Activated naive CD8-positive, alpha-beta T cell treated with anti-CD3 and anti-CD28 coated beads, Interleukin-2, amount 10 ng/mL, durations not matched to agents 7 days and 5 days (primary cell): ENCODE measurements around the gene CPSF6. TPM values are rescaled to one million over a fixed set of nuclear protein-coding genes. Genes with fewer than 3 reads are reported as not detected.
"Not testable (repeated sequence)": the region's sequence is repeated elsewhere in the genome, so short reads cannot be mapped to it uniquely, and the experiment has no call there.

Source experiments
- ATAC-seq: fragments of 150-1000 bp; cut with Tn5 transposase; one replicate; pipeline ENCODE4 v1.10.0; 2021; ENCODE audit warnings: low read depth, moderate library complexity
- POLR2A ChIA-PET: fragments of 350-600 bp; sonication (Branson Sonifier 250); formaldehyde crosslinking; loops from one replicate; lab custom pipeline; 2021; ENCODE audit warnings: antibody characterized with exemption; lab: Charles Lee
- DNase-seq: peaks from one replicate; pipeline ENCODE4 v3.0.0; 2021
- H3K27ac Mint-ChIP-seq: one replicate; pipeline ENCODE4 v1.8.0; 2022; ENCODE audit warnings: mild to moderate bottlenecking, mixed read lengths
- H3K27me3 Mint-ChIP-seq: one replicate; pipeline ENCODE4 v1.8.0; 2022; ENCODE audit warnings: mild to moderate bottlenecking, moderate library complexity, mixed read lengths
- H3K36me3 Mint-ChIP-seq: one replicate; pipeline ENCODE4 v1.8.0; 2021; ENCODE audit warnings: mild to moderate bottlenecking, mixed read lengths
- H3K4me1 Mint-ChIP-seq: one replicate; pipeline ENCODE4 v1.8.0; 2021; ENCODE audit warnings: mixed read lengths
- H3K4me3 Mint-ChIP-seq: one replicate; pipeline ENCODE4 v1.8.0; 2022; ENCODE audit warnings: mild to moderate bottlenecking, moderate library complexity, mixed read lengths
- H3K9me3 Mint-ChIP-seq: one replicate; pipeline ENCODE4 v1.8.0; 2021; ENCODE audit warnings: mixed read lengths
- total RNA-seq, 2 experiments: library from RNA; stranded (reverse); gene quantifications; one replicate each; pipeline ENCODE4 v1.2.3, GENCODE V29; 2021

Gene CPSF6, protein sequence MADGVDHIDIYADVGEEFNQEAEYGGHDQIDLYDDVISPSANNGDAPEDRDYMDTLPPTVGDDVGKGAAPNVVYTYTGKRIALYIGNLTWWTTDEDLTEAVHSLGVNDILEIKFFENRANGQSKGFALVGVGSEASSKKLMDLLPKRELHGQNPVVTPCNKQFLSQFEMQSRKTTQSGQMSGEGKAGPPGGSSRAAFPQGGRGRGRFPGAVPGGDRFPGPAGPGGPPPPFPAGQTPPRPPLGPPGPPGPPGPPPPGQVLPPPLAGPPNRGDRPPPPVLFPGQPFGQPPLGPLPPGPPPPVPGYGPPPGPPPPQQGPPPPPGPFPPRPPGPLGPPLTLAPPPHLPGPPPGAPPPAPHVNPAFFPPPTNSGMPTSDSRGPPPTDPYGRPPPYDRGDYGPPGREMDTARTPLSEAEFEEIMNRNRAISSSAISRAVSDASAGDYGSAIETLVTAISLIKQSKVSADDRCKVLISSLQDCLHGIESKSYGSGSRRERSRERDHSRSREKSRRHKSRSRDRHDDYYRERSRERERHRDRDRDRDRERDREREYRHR
- 100 to 1,000 TPM; 104 to 107 TPM for total RNA-seq

GRCh38 chr12:69239352-69239921, at the start of gene CPSF6:
Gene CPSF6 (plus strand): TSS chr12:69239569. CDS start chr12:69239647, 78 bp downstream.
- DNase-seq = peak; percentile 98
- Mint-ChIP-seq H3K9me3 (no peaks in the 10 kb centered on the region), H3K36me3 (peaks cover 4% of the 10 kb centered on the region), H3K4me1 (peaks cover 39% of the 10 kb centered on the region), H3K27ac (peak within 1 kb of the TSS; percentile 99), H3K4me3 (peak within 1 kb of the TSS; percentile 97), H3K27me3 (no peaks in the 10 kb centered on the region)
- POLR2A ChIA-PET = interaction anchor here (0.7 to 2.7 kb wide), 9 partner anchors 14 to 370 kb away, joined by 3 to 14 read pairs (median 3); no protein-coding TSS in a partner anchor
- peak; percentile 91 for ATAC-seq

DNA sequence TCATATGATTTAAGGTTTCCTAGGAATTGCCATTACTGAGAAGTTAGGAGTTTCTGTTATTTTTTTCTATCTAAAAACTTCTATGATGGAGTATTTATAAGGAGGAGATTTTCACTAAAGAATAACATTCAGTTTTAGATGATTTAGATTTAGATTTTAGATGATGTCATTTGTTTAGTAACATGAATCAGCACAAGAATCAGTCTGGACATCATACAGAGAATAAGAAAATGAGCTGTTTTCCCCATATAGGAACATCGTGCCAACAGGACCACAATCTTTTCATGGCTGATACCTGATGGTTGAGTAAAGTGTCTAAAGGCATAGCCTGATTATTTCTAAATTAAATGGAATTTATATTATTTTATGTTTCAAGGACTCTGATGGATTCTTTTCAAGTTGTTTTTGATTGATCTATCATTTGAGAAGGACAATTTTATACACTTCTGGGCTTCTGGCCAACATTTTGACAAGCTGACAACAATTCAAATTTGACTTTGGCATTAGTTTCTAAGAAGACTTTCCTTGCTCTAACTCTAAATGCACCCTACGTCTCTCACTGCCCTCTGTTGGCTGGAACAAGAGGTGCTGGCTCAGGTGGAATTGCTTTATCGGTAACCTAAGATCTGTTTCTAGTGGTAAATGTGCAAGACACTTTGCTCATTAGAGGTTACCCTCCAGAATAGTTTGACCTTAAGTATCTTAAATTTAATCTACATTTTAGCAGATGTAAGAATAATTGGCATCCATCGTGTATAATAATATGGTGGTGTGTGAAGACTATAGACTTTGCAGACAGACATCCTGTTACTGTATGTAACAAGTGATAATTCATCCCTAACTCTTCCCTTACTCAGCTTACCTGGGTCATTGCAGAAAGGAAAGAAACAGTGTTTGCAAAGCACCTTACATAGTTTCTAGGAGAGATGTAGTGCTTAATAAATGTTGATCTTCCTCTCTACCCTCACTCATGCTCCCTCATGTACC, 42.8 kb upstream of the CPSF6 start:
- DNase-seq = no peak
- peaks cover 24% of the 10 kb centered on the region for H3K9me3 Mint-ChIP-seq
- H3K4me1 Mint-ChIP-seq = no peaks in the 10 kb centered on the region
- no peak overlapping the region for H3K27ac Mint-ChIP-seq
- no peak overlapping the region for H3K4me3 Mint-ChIP-seq
- no peak for ATAC-seq
- H3K27me3 Mint-ChIP-seq = peaks cover 2% of the 10 kb centered on the region
- H3K36me3 Mint-ChIP-seq = peaks cover 2% of the 10 kb centered on the region
- POLR2A ChIA-PET = no interaction called here

- H3K4me1 Mint-ChIP-seq, H3K27me3 Mint-ChIP-seq, H3K36me3 Mint-ChIP-seq, POLR2A ChIA-PET, ATAC-seq, H3K4me3 Mint-ChIP-seq, DNase-seq, H3K27ac Mint-ChIP-seq: not testable (repeated sequence)
- peaks cover 21% of the 10 kb centered on the region for H3K9me3 Mint-ChIP-seq
Observed at GRCh38 chr12:69199976-69200375, 39.4 kb upstream of the CPSF6 start.

GRCh38 chr12:69204191-69204590, 35.2 kb upstream of the CPSF6 start:
- ATAC-seq (no peak), DNase-seq (no peak)
- no peak overlapping the region for H3K27ac Mint-ChIP-seq
- H3K27me3 Mint-ChIP-seq = peaks cover 4% of the 10 kb centered on the region
- POLR2A ChIA-PET = no interaction called here
- H3K4me3 Mint-ChIP-seq = no peak overlapping the region
- H3K4me1 Mint-ChIP-seq = no peaks in the 10 kb centered on the region
- H3K36me3 Mint-ChIP-seq = peaks cover 2% of the 10 kb centered on the region
- peaks cover 21% of the 10 kb centered on the region for H3K9me3 Mint-ChIP-seq

- Mint-ChIP-seq H3K36me3 (peaks cover 1% of the 10 kb centered on the region), H3K9me3 (peaks cover 7% of the 10 kb centered on the region), H3K4me1 (no peaks in the 10 kb centered on the region), H3K27ac (no peak overlapping the region), H3K4me3 (no peak overlapping the region), H3K27me3 (no peaks in the 10 kb centered on the region)
- ATAC-seq = no peak
- POLR2A ChIA-PET = no interaction called here
- no peak for DNase-seq
Observed at GRCh38 chr12:69210661-69211060, 28.7 kb upstream of the CPSF6 start.

DNA sequence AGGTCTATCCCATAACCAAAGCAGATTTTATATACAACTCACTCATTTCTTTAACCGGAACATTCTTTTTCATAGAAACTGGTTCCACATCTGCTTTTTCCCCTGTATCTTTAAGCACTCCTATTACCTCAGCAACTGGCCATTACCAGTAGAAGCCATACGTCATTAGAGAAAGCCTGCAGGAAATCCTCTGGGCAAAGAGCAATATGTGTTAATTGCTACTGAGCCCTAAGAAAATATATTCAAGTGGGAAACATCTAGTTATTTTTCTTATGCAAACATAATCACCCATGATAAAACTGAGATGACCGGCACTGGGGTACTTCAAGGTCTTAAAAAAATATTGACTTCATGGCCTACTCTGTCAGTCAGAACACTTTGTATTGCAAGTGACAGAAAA, 28.2 kb upstream of the CPSF6 start:
- no peak for DNase-seq

GRCh38 chr12:69214169-69214568, 25.2 kb upstream of the CPSF6 start:
- DNase-seq (no peak), ATAC-seq (no peak)
- Mint-ChIP-seq H3K27ac (no peak overlapping the region), H3K9me3 (peaks cover 1% of the 10 kb centered on the region), H3K27me3 (no peaks in the 10 kb centered on the region), H3K4me3 (no peak overlapping the region), H3K4me1 (no peaks in the 10 kb centered on the region), H3K36me3 (peaks cover 1% of the 10 kb centered on the region)
- POLR2A ChIA-PET = no interaction called here

More for the DNA sequence above, 28.2 kb upstream of the CPSF6 start:
- H3K27me3 Mint-ChIP-seq = no peaks in the 10 kb centered on the region
- no peak overlapping the region for H3K4me3 Mint-ChIP-seq
- H3K9me3 Mint-ChIP-seq = peaks cover 7% of the 10 kb centered on the region
- H3K27ac Mint-ChIP-seq = no peak overlapping the region
- H3K4me1 Mint-ChIP-seq = no peaks in the 10 kb centered on the region
- no peak for ATAC-seq
- H3K36me3 Mint-ChIP-seq = peaks cover 1% of the 10 kb centered on the region
- POLR2A ChIA-PET = no interaction called here

DNA sequence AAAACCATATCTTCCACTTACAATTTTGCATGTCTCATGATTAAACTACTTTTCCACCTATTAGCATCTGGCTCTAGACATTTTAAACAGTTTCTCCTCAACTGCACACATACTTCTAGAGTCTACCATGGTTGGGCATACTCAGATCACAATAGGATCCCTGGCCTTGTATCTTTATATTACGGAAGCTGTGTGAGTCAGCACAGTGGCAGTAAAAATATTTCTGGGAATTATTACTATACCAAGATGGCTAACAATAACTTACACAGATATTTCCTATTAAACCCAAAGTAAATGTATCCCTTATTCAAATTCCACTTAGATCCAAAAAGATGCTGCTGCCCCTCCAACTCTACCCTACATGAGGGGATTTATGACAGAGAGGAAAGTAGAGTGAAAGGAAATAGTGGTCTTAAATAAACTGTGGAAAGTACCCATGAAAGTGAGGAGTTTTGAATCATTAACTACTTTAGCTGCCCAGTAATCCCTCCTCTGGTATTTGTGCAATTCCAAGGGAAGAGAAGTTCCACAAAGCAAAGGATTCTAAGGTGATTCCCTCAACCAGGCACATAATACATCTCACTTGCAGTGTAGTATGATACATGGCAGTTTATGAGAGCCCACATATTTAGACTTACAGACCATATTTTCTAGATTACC, 14.0 kb upstream of the CPSF6 start:
- Mint-ChIP-seq H3K27ac (no peak overlapping the region), H3K36me3 (no peaks in the 10 kb centered on the region), H3K4me3 (no peak overlapping the region), H3K9me3 (no peaks in the 10 kb centered on the region), H3K27me3 (peaks cover 8% of the 10 kb centered on the region), H3K4me1 (no peaks in the 10 kb centered on the region)
- POLR2A ChIA-PET = no interaction called here
- DNase-seq (no peak), ATAC-seq (no peak)

DNA sequence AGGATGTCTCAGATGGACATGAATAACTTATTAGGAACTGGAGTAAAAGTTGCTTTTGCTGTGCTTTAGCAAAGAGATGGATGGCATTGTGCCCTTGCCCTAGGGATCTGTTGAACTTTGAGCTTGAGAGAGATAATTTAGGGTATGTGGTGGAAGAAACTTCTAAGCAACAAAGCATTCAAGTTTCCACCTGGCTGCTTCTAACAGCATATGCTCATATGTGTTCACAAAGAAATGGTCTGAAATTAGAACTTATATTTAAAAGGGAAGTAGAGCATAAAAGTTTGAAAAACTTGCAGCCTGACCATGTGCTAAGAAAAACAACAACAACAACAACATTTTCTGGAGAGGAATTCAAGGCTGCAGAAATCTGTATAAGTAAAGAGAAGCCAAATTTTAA, 7.9 kb upstream of the CPSF6 start:
- H3K27me3 Mint-ChIP-seq = no peaks in the 10 kb centered on the region
- H3K9me3 Mint-ChIP-seq = peaks cover 17% of the 10 kb centered on the region
- ATAC-seq (no peak), DNase-seq (no peak)
- H3K36me3 Mint-ChIP-seq = peaks cover 15% of the 10 kb centered on the region
- no peaks in the 10 kb centered on the region for H3K4me1 Mint-ChIP-seq
- H3K4me3 Mint-ChIP-seq = no peak overlapping the region
- POLR2A ChIA-PET = no interaction called here
- no peak overlapping the region for H3K27ac Mint-ChIP-seq

- DNase-seq (no peak), ATAC-seq (no peak)
- POLR2A ChIA-PET = interaction anchor here (0.7 to 2.7 kb wide), 8 partner anchors 14 to 120 kb away, joined by 3 to 14 read pairs (median 3); no protein-coding TSS in a partner anchor
- peak overlapping the region; percentile 88 for H3K27ac Mint-ChIP-seq
- peaks cover 4% of the 10 kb centered on the region for H3K36me3 Mint-ChIP-seq
- no peaks in the 10 kb centered on the region for H3K9me3 Mint-ChIP-seq
- H3K4me3 Mint-ChIP-seq = peak overlapping the region; percentile 79
- H3K4me1 Mint-ChIP-seq = peaks cover 39% of the 10 kb centered on the region
- H3K27me3 Mint-ChIP-seq = no peaks in the 10 kb centered on the region
Observed at GRCh38 chr12:69238589-69239351, 599 bp upstream of the CPSF6 start.

DNA sequence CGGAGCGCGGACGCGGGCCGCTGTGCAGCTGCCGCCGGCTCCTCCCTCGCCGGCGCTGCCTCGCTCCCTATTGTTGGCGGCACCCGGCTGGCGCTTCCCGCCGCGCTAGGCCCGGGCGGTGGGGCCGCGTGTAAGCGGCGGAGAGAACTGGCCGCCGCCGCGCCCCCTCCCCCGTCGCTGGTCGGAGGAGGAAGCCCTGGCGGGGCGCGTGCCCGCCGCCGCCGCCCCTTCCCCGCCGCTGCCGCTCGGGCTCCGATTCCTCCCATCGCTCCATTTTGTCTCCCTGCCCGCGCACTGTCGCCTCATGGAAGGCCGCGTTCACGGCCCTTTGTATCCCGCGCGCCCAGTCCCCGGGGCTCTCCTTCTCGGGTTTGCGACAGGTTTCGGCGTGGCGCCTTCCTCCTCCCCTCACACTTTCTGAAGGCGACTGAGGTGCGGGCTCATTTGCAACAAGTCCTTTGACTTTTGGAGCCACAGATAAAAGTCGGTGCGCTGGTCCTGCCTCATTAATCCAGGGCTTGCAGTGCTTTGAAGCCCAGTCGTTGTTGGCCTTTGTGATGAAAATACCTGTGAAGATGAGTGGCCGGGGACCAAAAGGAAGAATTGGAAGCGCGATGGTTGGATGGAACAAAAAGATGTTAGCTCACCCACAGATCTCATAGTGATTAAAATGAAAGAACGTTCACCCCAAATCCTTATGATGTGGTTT, 707 bp downstream of the CPSF6 start:
- peaks cover 39% of the 10 kb centered on the region for H3K4me1 Mint-ChIP-seq
- peak overlapping the region; percentile 99 for H3K27ac Mint-ChIP-seq
- H3K27me3 Mint-ChIP-seq = no peaks in the 10 kb centered on the region
- no peaks in the 10 kb centered on the region for H3K9me3 Mint-ChIP-seq
- DNase-seq (peak; percentile 71), ATAC-seq (peak; percentile 46)
- POLR2A ChIA-PET = interaction anchor here (0.6 to 2.7 kb wide), 10 partner anchors 13 to 432 kb away, joined by 3 to 14 read pairs (median 3); partner anchors contain the start of gene MDM2
- peak overlapping the region; percentile 97 for H3K4me3 Mint-ChIP-seq
- peaks cover 4% of the 10 kb centered on the region for H3K36me3 Mint-ChIP-seq
